ENCODE measurements around the gene NAA25.

DNA sequence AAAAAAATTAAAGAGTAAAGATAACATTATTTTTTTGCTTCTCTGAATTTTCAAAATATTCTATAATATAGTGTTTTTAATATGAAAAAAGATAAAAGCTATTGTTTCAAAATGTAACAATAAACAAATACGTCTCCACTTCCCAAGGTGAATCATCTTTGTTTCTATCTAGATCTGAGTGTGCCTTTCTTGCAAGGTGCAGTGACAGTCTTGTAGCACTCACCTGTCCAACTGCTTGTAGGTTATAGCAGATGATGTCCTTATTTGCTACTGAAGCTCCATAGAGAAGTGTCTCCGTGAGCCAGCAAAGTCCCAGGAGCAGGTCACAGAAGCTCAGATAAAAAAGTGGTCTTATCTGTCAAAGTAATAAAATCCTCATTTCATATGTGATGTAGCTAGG is 117.0 kb downstream of the NAA25 start:
- TF ChIP-seq POLR2AphosphoS5 (IDR thresholded peaks at IDR 0.05; ENCODE audit: borderline replicate concordance, low read depth, low read length) = no peak
- TF ChIP-seq EZH2 (IDR thresholded peaks at IDR 0.05) = no peak
